G401 (cell line): ENCODE data around the gene FAM186B. TPM values are rescaled to one million over a fixed set of nuclear protein-coding genes. Genes with fewer than 3 reads are reported as not detected.

ENCODE experiments used
- DNase-seq: peaks from one replicate; pipeline ENCODE4 v3.0.0-alpha.2; 2015; ENCODE audit warnings: low spot score
- in situ Hi-C: cut with HindIII; loops from 2 replicates; pipeline ENCODE4 v1.10.0; 2016; ENCODE audit warnings: low sequenced_read_pairs, mixed read lengths
- total RNA-seq: library from RNA; depleted of rRNA; stranded (reverse); fragments of >200 nt; shearing (Covaris generic); gene quantifications from 2 replicates; pipeline ENCODE4 v1.2.3, GENCODE V29; 2014

FAM186B gene
- total RNA-seq, 1 experiment from 2014 or later = not detected

GRCh38 chr12:49636979-49637755 is 31.7 kb upstream of the FAM186B start:
- in situ Hi-C loops = no loop called here
- peak; percentile 92 for DNase-seq

- in situ Hi-C loops = no loop called here
Measured at GRCh38 chr12:49636574-49636973, 31.1 kb upstream of the FAM186B start.

GRCh38 chr12:49635656-49636055 is 30.2 kb upstream of the FAM186B start:
- in situ Hi-C loops = no loop called here
- no peak for DNase-seq

More at GRCh38 chr12:49636574-49636973, 31.1 kb upstream of the FAM186B start:
- DNase-seq = no peak

GRCh38 chr12:49635036-49635435 is 29.6 kb upstream of the FAM186B start:
- in situ Hi-C loops = no loop called here
- no peak for DNase-seq

- in situ Hi-C loops = no loop called here
Measured at GRCh38 chr12:49633703-49634345, 28.4 kb upstream of the FAM186B start.

GRCh38 chr12:49632986-49633702 is 27.7 kb upstream of the FAM186B start:
- in situ Hi-C loops = no loop called here
- DNase-seq = no peak

More at GRCh38 chr12:49633703-49634345, 28.4 kb upstream of the FAM186B start:
- no peak for DNase-seq

GRCh38 chr12:49632401-49632800 is 27.0 kb upstream of the FAM186B start:
- in situ Hi-C loops = no loop called here

GRCh38 chr12:49631336-49631907 is 26.0 kb upstream of the FAM186B start:
- no peak for DNase-seq
- in situ Hi-C loops = no loop called here

More at GRCh38 chr12:49632401-49632800, 27.0 kb upstream of the FAM186B start:
- no peak for DNase-seq

- no peak for DNase-seq
- in situ Hi-C loops = loop anchor here (10.0 kb wide), 1 partner anchor 87 kb away; no protein-coding TSS in a partner anchor
Measured at GRCh38 chr12:49627752-49628360, 22.4 kb upstream of the FAM186B start.

GRCh38 chr12:49626836-49627235 is 21.4 kb upstream of the FAM186B start:
- in situ Hi-C loops = loop anchor here (10.0 kb wide), 1 partner anchor 88 kb away; no protein-coding TSS in a partner anchor
- DNase-seq = no peak

GRCh38 chr12:49626169-49626835 is 20.9 kb upstream of the FAM186B start:
- DNase-seq = no peak
- in situ Hi-C loops = loop anchor here (10.0 kb wide), 1 partner anchor 88 kb away; no protein-coding TSS in a partner anchor

- in situ Hi-C loops = loop anchor here (10.0 kb wide), 1 partner anchor 90 kb away; no protein-coding TSS in a partner anchor
- DNase-seq = peak; percentile 29
Measured at GRCh38 chr12:49624921-49625577, 19.6 kb upstream of the FAM186B start.

GRCh38 chr12:49623142-49623904 is 17.9 kb upstream of the FAM186B start, which contains the start of gene PRPF40B:
PRPF40B (plus strand) TSS chr12:49623561; CDS start chr12:49623591, 30 bp downstream.
- peak; percentile 82 for DNase-seq
- in situ Hi-C loops = loop anchor here (10.0 kb wide), 1 partner anchor 91 kb away; no protein-coding TSS in a partner anchor

GRCh38 chr12:49622501-49623141 is 17.2 kb upstream of the FAM186B start:
- in situ Hi-C loops = loop anchor here (10.0 kb wide), 1 partner anchor 92 kb away; no protein-coding TSS in a partner anchor
- DNase-seq = peak; percentile 57

GRCh38 chr12:49621651-49622500 is 16.4 kb upstream of the FAM186B start:
- DNase-seq = no peak

More at GRCh38 chr12:49621651-49622500, 16.4 kb upstream of the FAM186B start:
- in situ Hi-C loops = loop anchor here (10.0 kb wide), 1 partner anchor 93 kb away; no protein-coding TSS in a partner anchor
